Measurements from ENCODE around the gene CEP41.
"Not testable (repeated sequence)": the region's sequence is repeated elsewhere in the genome, so short reads cannot be mapped to it uniquely, and the experiment has no call there.

CEP41 gene

DNA sequence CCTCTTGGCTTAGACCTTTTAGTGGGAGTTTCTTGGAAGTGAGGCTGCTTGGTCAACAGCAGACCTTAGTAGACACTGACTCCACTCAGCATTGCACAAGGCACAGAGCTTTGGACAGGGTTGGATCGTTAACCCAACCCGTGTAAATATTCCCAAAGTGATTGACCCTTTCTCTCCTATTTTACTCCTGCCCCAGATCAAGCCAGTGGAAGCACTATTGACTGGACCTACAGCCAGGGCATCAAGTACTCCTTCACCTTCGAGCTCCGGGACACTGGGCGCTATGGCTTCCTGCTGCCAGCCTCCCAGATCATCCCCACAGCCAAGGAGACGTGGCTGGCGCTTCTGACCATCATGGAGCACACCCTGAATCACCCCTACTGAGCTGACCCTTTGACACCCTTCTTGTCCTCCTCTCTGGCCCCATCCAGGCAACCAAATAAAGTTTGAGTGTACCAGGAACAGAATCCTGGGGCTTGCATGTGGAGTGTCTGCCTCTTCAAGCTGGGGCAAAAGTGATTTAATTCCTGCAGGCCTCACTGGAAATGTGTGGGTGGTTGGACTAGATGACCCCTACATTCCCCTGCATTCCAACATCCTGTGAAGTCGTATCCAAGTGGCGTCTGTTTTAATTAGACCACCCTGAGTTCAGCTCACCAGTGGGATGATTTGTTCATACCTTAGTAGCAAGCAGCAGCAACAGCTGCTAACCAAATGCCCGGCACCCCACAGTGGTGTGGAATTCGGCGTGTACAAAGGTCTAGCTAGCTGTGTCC lies 53.0 kb downstream of the CEP41 start:
- no peak for DNase-seq (ENCODE audit: low spot score)

DNA sequence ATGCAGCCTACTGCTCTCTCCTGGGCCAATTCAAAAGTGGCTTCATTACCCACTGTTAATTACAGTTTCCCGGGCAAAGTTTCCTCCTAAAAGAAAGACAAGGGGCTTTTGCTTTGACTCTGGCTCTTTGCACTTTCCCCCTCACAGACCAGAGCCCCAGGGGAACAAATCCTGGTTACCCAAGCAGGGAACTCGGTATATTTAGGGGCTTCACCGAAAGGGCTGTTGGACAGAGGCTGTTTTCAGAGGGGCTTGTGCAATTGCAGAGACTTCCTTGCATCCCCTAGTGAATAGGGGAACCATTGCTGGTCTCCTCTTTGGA lies 53.5 kb downstream of the CEP41 start:
- no peak for DNase-seq (ENCODE audit: low spot score)

- DNase-seq (ENCODE audit: low spot score), result no peak
These were observed 53.9 kb downstream of the CEP41 start for GRCh38 chr7:130386876-130387275.

DNA sequence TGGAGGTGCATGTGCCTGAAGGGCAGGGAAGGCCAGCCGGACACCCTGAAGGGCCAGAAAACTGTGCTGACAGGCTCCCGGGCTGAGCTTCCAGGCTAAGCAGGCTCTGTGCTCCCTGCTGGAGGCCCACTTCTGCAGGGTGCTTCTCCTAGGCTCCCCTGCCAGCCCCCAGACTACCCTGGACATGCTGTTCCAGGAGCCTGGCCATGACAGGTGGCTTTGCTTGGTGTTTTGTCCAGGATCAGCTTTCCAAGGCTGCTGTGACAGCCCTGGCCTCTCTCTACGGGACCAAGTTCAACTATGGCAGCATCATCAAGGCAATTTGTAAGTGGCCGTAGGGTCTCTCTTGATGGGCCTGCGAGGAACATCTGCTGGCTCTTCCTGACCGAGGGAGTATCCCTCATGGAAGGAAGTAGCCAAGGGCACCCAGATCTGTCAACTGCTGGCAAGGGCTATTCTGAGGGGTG lies 55.2 kb downstream of the CEP41 start:
- DNase-seq (ENCODE audit: low spot score), result no peak

DNA sequence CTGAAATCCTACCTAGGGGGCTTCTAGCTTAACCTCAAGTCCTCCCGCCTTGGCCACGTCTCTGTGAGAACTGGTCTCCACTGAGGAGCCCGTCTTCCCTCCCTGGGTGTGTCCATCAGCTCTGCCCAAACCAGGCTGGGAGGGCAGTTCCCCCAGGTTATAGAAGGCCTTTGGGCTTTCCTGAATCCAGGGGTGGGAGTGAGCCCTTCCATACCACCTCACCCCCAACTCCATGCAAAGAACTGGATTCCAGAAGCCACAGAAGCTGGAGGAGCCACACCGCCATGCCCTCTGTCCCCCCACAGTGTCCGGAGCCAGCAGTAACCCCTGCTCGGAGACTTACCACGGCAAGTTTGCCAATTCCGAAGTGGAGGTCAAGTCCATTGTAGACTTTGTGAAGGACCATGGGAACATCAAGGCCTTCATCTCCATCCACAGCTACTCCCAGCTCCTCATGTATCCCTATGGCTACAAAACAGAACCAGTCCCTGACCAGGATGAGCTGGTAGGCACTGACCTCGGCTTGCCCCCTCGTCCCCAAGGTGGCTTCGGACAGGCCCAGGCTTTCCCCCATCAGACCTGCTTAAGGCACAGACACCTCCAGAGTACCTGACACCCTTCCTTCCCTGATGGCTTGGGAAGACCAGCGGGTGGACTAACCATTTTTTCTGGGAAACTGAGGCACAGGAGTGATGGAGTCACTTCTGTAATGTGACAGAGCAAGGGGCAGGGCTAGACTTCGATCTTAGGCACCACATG lies 55.8 kb downstream of the CEP41 start:
- DNase-seq (ENCODE audit: low spot score), result no peak

GRCh38 chr7:130384371-130384801 lies 56.4 kb downstream of the CEP41 start:
- no peak for DNase-seq (ENCODE audit: low spot score)

GRCh38 chr7:130383187-130383980 lies 57.4 kb downstream of the CEP41 start:
- DNase-seq (ENCODE audit: low spot score), result no peak

GRCh38 chr7:130381468-130382312 lies 59.1 kb downstream of the CEP41 start:
- DNase-seq (ENCODE audit: low spot score), result no peak

DNA sequence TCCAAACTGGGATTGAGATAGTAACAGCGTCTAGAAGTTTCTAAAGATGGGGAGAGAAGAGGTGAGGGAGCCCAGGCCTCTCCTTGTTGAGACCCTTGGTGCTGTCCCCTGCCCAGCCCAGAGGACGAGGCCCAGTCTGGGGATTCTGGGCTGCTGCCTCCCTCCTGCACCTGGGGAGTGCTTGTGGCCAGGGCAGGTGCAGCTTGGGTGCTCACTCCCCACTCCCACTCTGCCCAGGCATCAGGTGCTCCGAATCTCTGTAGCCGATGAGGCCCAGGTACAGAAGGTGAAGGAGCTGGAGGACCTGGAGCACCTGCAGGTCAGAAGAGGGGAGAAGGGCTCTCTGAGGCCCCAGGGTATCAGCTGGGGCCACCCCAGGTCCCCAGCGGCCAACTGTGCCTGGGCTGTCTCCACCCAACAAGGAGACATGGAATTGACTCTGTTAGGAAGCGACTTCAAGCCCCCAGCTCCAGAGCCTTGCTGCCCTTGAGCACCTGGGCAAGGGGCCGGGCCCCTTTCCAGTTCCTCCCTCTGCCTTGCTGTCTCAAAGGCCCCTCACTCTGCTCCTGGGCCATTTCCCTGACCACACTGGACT lies 59.9 kb downstream of the CEP41 start:
- no peak for DNase-seq (ENCODE audit: low spot score)

- no peak for DNase-seq (ENCODE audit: low spot score)
These were observed 60.6 kb downstream of the CEP41 start, which contains the start of gene CPA1 for GRCh38 chr7:130379921-130380860. Gene CPA1 (plus strand): TSS chr7:130380494. CDS start chr7:130380521, 27 bp downstream.

- no peak for DNase-seq (ENCODE audit: low spot score)
These were observed 61.3 kb downstream of the CEP41 start for GRCh38 chr7:130379532-130379920.

DNA sequence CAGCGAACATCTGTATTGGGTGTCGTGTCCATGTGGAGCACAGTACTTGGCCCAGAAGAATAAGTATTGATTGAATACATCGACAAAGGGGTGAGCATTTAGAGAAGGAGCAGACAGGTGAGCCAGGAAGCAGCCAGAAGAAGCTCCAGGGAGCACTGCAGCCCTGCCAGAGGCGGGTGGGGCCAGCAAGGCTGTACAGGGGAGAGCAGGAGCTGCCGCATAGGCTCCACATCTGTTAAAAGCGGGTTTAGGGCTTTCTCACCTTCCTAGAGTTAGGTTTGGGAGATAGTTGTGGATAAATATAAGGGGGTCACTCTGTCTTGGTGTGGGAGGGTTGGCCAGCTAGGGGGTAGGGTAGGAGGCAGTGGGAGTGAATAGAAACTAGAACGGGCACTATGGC lies 61.8 kb downstream of the CEP41 start:
- no peak for DNase-seq (ENCODE audit: low spot score)

DNA sequence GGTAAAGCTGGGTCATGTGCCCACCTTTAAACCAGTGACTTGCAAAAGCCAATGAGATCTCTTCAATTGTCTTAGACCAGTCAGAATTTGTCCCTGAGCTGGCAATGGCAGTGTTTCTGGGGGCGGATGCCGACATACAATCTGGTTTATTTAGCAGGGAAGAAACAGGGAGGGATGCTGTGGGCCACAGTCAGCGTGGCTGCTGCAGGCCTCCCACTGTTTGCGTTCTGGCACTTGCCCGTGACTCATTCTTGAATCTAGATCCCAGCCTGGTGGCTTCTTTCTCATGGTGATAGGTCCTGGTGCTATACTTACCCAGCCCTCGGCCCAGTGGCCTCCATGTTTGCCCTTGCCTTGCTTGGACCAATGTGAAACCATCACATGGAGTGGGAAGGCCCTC lies 63.6 kb downstream of the CEP41 start:
- no peak for DNase-seq (ENCODE audit: low spot score)

- not testable (repeated sequence) for DNase-seq (ENCODE audit: low spot score)
These were observed 64.4 kb downstream of the CEP41 start for GRCh38 chr7:130376461-130376860.

DNA sequence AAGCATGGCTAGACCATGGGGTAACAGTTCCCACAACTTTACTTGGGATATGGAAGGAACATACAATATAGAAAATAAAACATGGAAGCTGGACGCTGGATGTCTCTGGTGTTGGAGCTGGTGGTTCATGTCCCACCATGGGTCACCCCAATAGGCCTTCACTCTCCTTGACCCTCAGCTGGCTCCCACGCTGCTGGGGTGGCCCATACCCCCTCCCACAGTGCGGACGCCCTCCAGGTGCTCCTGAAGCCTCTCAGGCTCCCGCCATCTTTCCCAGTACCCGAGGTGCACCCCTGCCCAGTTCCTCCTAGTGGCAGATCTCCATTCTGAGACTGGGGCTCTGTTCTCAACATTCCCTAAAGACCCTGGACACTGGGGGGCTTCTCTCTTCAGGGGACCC lies 66.3 kb downstream of the CEP41 start:
- DNase-seq (ENCODE audit: low spot score), result no peak

- DNase-seq (ENCODE audit: low spot score), result no peak
These were observed 68.2 kb downstream of the CEP41 start for GRCh38 chr7:130372402-130373165.

DNA sequence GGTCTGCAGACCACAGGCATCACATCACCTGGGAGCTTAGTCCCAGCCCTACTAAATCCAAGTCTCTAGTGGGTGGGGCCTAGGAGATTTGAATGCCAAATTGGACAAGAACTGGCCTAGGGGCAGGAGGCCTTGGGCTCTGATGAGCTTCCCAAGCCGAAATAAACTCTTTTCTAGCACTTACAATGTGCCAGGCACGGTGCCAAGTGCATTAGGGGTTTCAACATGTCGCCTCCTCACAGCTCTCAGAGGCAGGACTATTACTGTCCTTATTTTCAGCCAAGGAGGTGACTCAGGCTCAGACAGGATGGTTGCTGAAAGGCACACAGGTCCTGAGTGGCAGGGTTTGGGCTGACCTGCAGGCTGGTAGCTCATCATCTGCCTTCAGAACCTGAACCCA lies 69.8 kb downstream of the CEP41 start:
- no peak for DNase-seq (ENCODE audit: low spot score)

DNA sequence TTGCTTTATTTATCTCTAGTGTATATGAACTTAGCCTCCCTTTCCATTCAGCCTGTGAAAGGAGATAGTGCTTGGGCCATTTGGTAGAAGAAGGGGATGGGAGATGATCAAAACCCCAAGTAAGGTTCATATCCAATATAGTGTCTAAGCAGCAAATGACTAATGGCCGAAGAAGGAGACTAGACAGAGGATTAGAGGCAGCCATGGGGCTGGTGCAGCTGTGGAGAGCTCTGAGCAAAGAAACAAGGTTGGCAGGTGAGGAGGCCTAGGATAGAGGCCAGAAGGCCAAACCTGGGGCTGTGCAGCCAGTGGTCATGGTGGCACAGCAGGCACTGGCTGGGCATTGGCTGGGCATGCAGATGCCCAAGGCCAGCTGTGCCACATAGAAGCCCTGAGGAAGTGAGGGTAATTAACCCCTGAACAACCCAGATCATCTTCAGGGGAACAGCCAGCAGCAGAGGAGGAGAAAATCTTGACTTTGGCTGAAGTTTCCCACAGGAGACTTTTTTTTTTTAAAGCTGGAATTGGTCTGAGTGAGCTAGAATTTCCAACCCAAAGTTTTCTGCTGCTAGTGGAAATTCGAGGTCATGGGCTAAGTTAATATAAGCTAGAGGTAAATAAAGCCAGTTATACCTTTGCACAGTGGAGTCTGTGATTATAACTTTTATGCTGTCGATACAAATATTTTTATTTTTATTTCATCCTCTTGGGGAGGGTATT lies 70.8 kb downstream of the CEP41 start:
- DNase-seq (ENCODE audit: low spot score), result no peak

Data from CD4-positive, alpha-beta T cell treated with Interleukin-15 for 4 hours (primary cell).